Measurements from ENCODE around the gene OR10V1. TPM values are rescaled to one million over a fixed set of nuclear protein-coding genes. Genes with fewer than 3 reads are reported as not detected.

Gene OR10V1
- total RNA-seq, 2 experiments from 2014 or later, result not detected

DNA sequence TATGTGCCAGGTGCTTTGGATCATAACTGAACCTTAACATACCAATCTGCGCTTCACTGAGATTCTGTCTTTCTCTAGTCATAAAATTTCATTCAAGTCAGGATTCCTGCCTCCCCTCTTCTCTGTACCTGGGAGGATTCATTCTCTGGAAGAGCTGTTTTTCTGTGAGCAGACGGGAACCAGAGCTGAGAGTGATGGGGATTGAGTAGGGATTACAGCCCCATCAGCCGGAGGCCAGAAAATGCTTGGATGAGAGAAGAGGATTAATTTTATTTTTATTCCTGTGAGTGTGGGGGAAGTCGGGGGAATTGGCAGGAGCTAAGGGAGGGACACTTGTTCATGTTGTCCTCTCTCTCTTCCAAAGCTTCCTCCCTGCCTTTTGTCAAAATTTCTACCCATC, 46.3 kb upstream of the OR10V1 start:
- TF ChIP-seq, protein P1, sequence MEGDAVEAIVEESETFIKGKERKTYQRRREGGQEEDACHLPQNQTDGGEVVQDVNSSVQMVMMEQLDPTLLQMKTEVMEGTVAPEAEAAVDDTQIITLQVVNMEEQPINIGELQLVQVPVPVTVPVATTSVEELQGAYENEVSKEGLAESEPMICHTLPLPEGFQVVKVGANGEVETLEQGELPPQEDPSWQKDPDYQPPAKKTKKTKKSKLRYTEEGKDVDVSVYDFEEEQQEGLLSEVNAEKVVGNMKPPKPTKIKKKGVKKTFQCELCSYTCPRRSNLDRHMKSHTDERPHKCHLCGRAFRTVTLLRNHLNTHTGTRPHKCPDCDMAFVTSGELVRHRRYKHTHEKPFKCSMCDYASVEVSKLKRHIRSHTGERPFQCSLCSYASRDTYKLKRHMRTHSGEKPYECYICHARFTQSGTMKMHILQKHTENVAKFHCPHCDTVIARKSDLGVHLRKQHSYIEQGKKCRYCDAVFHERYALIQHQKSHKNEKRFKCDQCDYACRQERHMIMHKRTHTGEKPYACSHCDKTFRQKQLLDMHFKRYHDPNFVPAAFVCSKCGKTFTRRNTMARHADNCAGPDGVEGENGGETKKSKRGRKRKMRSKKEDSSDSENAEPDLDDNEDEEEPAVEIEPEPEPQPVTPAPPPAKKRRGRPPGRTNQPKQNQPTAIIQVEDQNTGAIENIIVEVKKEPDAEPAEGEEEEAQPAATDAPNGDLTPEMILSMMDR (IDR thresholded peaks at IDR 0.05), result no peak
- no peaks in the 10 kb centered on the region for H3K9me3 ChIP-seq (ENCODE audit: control insufficient read depth in 1 of 2, insufficient read depth in 1 of 2, low read length in 2 of 2)
- Mint-ChIP-seq H3K4me3 (no peak overlapping the region), H3K36me3 (ENCODE audit: low read depth) (no peaks in the 10 kb centered on the region), H3K4me1 (ENCODE audit: low read depth) (peaks cover 18% of the 10 kb centered on the region), H3K9me3 (no peaks in the 10 kb centered on the region), H3K27me3 (no peaks in the 10 kb centered on the region), H3K27ac (no peak overlapping the region)
- intact Hi-C loops (cut with DNase I, micrococcal nuclease), result loop anchor here in 1 of 2 experiments (5.0 kb wide), 3 partner anchors 88 to 213 kb away; no protein-coding TSS in a partner anchor
- ChIA-PET POLR2A (interaction anchor here (0.7 kb wide), 1 partner anchor 25 kb away, joined by 3 read pairs; no protein-coding TSS in a partner anchor), CTCF (no interaction called here)
- no peak for ATAC-seq (ENCODE audit: poor library complexity)
- no peak for DNase-seq
- no peak overlapping the region for H3K4me3 ChIP-seq (ENCODE audit: low read length)
- H3K27me3 ChIP-seq (ENCODE audit: control insufficient read depth in 1 of 2, insufficient read depth in 2 of 2, low read length in 2 of 2), result peaks cover 0 to 4% of the 10 kb centered on the region in 2 experiments
- H3K36me3 ChIP-seq (ENCODE audit: insufficient read depth, low read length), result peaks cover 3% of the 10 kb centered on the region
- H3K4me1 ChIP-seq (ENCODE audit: insufficient read depth, low read length), result peaks cover 19% of the 10 kb centered on the region
- H3K27ac ChIP-seq (ENCODE audit: low read depth in 1 of 2, low read length in 2 of 2), result no peak overlapping the region

DNA sequence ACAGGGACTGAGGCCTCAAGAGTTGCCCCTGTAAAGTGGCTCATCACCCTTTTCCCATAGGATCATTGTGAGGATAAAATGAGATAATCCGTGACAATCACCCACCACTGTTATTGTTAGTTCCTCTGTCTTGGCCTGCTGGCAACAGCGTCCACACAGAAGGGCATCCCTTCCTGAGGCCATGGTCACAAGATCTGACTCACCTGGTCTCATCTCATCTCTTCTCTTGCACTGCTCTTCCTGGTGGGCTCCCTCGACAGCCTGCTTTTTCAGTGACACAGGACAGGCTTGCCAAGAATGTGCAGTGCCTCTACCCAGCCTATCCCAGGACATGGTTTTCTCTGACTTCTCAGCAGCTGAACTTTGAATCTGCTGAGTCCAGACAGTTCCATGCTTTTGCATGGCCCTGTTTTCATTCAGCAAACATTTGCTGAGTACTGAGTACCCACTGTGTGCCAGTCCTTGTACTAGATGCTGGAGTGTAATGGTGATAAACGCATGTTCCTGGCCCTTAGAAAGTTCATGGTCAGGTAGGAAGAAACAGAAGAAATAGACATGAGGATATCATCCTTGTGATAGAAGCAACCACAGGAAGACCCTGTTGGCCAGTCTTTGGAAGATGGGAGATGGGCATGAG, 44.9 kb upstream of the OR10V1 start:
- CTCF ChIA-PET, result no interaction called here
- H3K9me3 Mint-ChIP-seq, result no peaks in the 10 kb centered on the region
- POLR2A ChIA-PET, result no interaction called here

GRCh38 chr11:59756845-59757244, 43.2 kb upstream of the OR10V1 start:
- Histone ChIP-seq H3K36me3 (ENCODE audit: insufficient read depth, low read length) (peaks cover 3% of the 10 kb centered on the region), H3K27ac (ENCODE audit: low read depth in 1 of 2, low read length in 2 of 2) (no peak overlapping the region), H3K9me3 (ENCODE audit: control insufficient read depth in 1 of 2, insufficient read depth in 1 of 2, low read length in 2 of 2) (no peaks in the 10 kb centered on the region), H3K27me3 (ENCODE audit: control insufficient read depth in 1 of 2, insufficient read depth in 2 of 2, low read length in 2 of 2) (peaks cover 0 to 4% of the 10 kb centered on the region in 2 experiments), H3K4me3 (ENCODE audit: low read length) (no peak overlapping the region), H3K4me1 (ENCODE audit: insufficient read depth, low read length) (peaks cover 28% of the 10 kb centered on the region)
- intact Hi-C loops (cut with DNase I, micrococcal nuclease), result loop anchor here in 1 of 2 experiments (5.0 kb wide), 3 partner anchors 85 to 210 kb away; no protein-coding TSS in a partner anchor
- no peaks in the 10 kb centered on the region for H3K9me3 Mint-ChIP-seq
- H3K4me1 Mint-ChIP-seq (ENCODE audit: low read depth), result peaks cover 26% of the 10 kb centered on the region
- no peak for ATAC-seq (ENCODE audit: poor library complexity)
- POLR2A ChIA-PET, result interaction anchor here (1.5 to 3.2 kb wide), 2 partner anchors 16 to 18 kb away, joined by 5 to 21 read pairs; no protein-coding TSS in a partner anchor
- H3K27me3 Mint-ChIP-seq, result peaks cover under 1% of the 10 kb centered on the region
- peak in 3 of 14 experiments; percentile 9 to 31 (median 21) for DNase-seq
- TF ChIP-seq, protein P1 (IDR thresholded peaks at IDR 0.05), result no peak
- H3K4me3 Mint-ChIP-seq, result peak overlapping the region; percentile 90
- H3K36me3 Mint-ChIP-seq (ENCODE audit: low read depth), result peaks cover 3% of the 10 kb centered on the region
- CTCF ChIA-PET, result interaction anchor here (0.6 to 4.1 kb wide), 3 partner anchors 44 to 91 kb away, joined by 3 to 50 read pairs (median 37); partner anchors contain the start of gene MRPL16
- H3K27ac Mint-ChIP-seq, result no peak overlapping the region

More for the DNA sequence above, 44.9 kb upstream of the OR10V1 start:
- no peak overlapping the region for H3K27ac Mint-ChIP-seq
- H3K4me3 Mint-ChIP-seq, result no peak overlapping the region
- no peak overlapping the region for H3K4me3 ChIP-seq (ENCODE audit: low read length)
- H3K27me3 Mint-ChIP-seq, result no peaks in the 10 kb centered on the region
- peaks cover 3% of the 10 kb centered on the region for H3K36me3 Mint-ChIP-seq (ENCODE audit: low read depth)
- TF ChIP-seq, protein P1 (IDR thresholded peaks at IDR 0.05), result no peak
- peaks cover 3% of the 10 kb centered on the region for H3K36me3 ChIP-seq (ENCODE audit: insufficient read depth, low read length)
- DNase-seq (no peak), ATAC-seq (ENCODE audit: poor library complexity) (no peak)
- no peaks in the 10 kb centered on the region for H3K9me3 ChIP-seq (ENCODE audit: control insufficient read depth in 1 of 2, insufficient read depth in 1 of 2, low read length in 2 of 2)
- H3K4me1 Mint-ChIP-seq (ENCODE audit: low read depth), result peaks cover 26% of the 10 kb centered on the region
- H3K27me3 ChIP-seq (ENCODE audit: control insufficient read depth in 1 of 2, insufficient read depth in 2 of 2, low read length in 2 of 2), result peaks cover 0 to 4% of the 10 kb centered on the region in 2 experiments
- no peak overlapping the region for H3K27ac ChIP-seq (ENCODE audit: low read depth in 1 of 2, low read length in 2 of 2)
- intact Hi-C loops (cut with DNase I, micrococcal nuclease), result loop anchor here in 1 of 2 experiments (5.0 kb wide), 3 partner anchors 86 to 211 kb away; no protein-coding TSS in a partner anchor
- H3K4me1 ChIP-seq (ENCODE audit: insufficient read depth, low read length), result peaks cover 28% of the 10 kb centered on the region

Measured in CD4-positive, alpha-beta T cell (primary cell).